GM12873 (cell line): ENCODE data around the gene GDF2.

Experiments
- CTCF ChIP-seq: IDR thresholded peaks from 2 replicates; pipeline ENCODE4 v1.5.1; 2012; ENCODE audit warnings: low read depth, mild to moderate bottlenecking, moderate library complexity, low read length, control low read depth; ENCODE audit not compliant: insufficient read depth; ENCODE audit errors: missing control alignments

GDF2 gene

GRCh38 chr10:47357911-47358310, 35.7 kb downstream of the GDF2 start:
- no peak for TF ChIP-seq CTCF

- no peak for TF ChIP-seq CTCF
Observed at GRCh38 chr10:47358457-47358856, 36.2 kb downstream of the GDF2 start.

GRCh38 chr10:47359101-47359500, 36.8 kb downstream of the GDF2 start:
- no peak for TF ChIP-seq CTCF

- TF ChIP-seq CTCF: no peak
Observed at GRCh38 chr10:47359626-47360418, 37.6 kb downstream of the GDF2 start.

GRCh38 chr10:47360419-47361040, 38.3 kb downstream of the GDF2 start:
- TF ChIP-seq CTCF: no peak

GRCh38 chr10:47361293-47361692, 39.0 kb downstream of the GDF2 start:
- TF ChIP-seq CTCF: peak; percentile 86

- TF ChIP-seq CTCF: no peak
Observed at GRCh38 chr10:47362199-47362598, 39.9 kb downstream of the GDF2 start.
